Naive B cell (primary cell): ENCODE measurements around the gene GATAD1. TPM values are rescaled to one million over a fixed set of nuclear protein-coding genes. Genes with fewer than 3 reads are reported as not detected.

ENCODE experiments used
- polyA plus RNA-seq, 6 donors: library from polyadenylated mRNA; unstranded; fragments of 300-500 nt; fragmentation: Illumina TruSeq; gene quantifications; one replicate each; pipeline ENCODE4 v1.2.3, GENCODE V29; 2021; ENCODE audit warnings: low read depth in 6 of 6

GATAD1 gene
- polyA plus RNA-seq, 6 donors from 2014 or later = 13.7 to 21.6 (median 15.1) TPM

Other genes with a start within 250 kb of the GATAD1 start
- 10 to 100 TPM; 14.5 to 23.8 (median 19.6) TPM for gene KRIT1, start 201.6 kb upstream of the GATAD1 start, polyA plus RNA-seq
- 10 to 100 TPM in 3 of 6 donors, 1 to 10 TPM in 3; 5.2 to 15.4 (median 9.8) TPM for gene ANKIB1, start 201.5 kb upstream of the GATAD1 start, polyA plus RNA-seq
- gene ERVW-1, start 30.5 kb downstream of the GATAD1 start, polyA plus RNA-seq = under 1 TPM in 2 of 6 donors, not detected in 4; 0.11 to 0.31 TPM
- 10 to 100 TPM in 1 of 6 donors, 1 to 10 TPM in 5; 3.5 to 10.2 (median 7.2) TPM for gene PEX1, start 81.0 kb downstream of the GATAD1 start, polyA plus RNA-seq
- 10 to 100 TPM; 27.2 to 45.1 (median 34.5) TPM for gene RBM48, start 81.3 kb downstream of the GATAD1 start, polyA plus RNA-seq
- gene FAM133B, start 142.9 kb downstream of the GATAD1 start, polyA plus RNA-seq = 10 to 100 TPM; 18.6 to 34.6 (median 24.2) TPM